Activated T-cell treated with anti-CD3 and anti-CD28 coated beads for 4 hours (primary cell): ENCODE results near the gene WDR20.
A peak's percentile ranks its signal among the peaks of the same experiment; 100 is the strongest.
"Not testable (repeated sequence)": the region's sequence is repeated elsewhere in the genome, so short reads cannot be mapped to it uniquely, and the experiment has no call there.

Experiments
- DNase-seq: peaks from one replicate; pipeline ENCODE4 v3.0.0-alpha.2; 2020

WDR20 gene

GRCh38 chr14:102139286-102140026, at the start of gene WDR20:
Gene WDR20 (plus strand): TSS chr14:102139897. CDS start chr14:102139924, 27 bp downstream.
- DNase-seq: peak; percentile 99

GRCh38 chr14:102090713-102091112, 49.0 kb upstream of the WDR20 start:
- no peak for DNase-seq

GRCh38 chr14:102092806-102093205, 46.9 kb upstream of the WDR20 start:
- no peak for DNase-seq

DNA sequence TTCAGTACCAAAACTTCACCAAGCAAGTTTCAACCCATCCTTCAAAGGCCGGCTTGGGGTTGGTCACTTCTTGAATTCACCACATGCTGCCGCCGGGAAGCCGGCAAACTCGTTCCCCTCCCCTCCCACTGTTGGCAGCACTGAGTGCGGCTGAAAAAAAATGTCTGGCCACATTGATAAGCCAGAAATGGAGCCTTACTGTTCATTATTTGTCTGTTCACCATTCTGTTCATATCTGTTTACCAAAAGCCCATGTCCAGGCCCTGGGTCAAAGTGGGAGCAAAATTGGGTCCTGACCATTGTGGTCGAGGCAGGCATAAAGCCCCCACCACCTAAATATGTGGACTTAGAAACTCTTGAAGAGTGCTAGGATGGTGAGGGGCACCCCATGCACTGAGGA, 45.6 kb upstream of the WDR20 start:
- no peak for DNase-seq

DNA sequence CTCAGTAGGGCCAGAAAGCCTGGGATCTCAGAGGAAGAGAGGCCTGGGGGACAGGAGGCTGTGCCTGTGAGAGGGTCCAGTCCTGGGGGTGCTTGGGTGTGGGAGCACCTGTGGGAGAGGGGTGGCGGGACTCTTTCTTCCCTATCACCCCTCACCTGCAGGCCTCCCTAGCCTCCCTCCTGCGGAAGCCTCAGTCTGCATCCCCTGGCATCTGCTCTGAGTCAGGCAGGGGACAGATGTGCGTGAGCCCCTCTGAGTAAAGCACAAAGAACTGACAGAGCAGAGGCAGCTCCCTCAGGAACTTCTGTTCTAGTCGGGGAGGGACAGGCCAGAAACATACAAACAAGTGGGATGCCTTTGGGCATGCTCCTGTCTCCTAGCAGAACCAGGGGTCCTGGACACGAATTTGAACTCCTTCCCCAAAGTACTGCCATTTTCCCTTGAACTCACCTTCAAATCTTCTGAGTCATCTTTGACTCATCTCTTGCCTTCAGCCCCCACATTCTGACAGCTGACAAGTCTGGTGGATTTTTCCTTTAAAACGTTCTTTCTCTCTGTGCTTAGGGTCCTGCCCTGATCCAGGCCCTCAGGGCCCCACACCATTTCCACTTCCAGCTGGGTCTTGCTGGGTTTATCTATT, 44.3 kb upstream of the WDR20 start:
- no peak for DNase-seq

DNA sequence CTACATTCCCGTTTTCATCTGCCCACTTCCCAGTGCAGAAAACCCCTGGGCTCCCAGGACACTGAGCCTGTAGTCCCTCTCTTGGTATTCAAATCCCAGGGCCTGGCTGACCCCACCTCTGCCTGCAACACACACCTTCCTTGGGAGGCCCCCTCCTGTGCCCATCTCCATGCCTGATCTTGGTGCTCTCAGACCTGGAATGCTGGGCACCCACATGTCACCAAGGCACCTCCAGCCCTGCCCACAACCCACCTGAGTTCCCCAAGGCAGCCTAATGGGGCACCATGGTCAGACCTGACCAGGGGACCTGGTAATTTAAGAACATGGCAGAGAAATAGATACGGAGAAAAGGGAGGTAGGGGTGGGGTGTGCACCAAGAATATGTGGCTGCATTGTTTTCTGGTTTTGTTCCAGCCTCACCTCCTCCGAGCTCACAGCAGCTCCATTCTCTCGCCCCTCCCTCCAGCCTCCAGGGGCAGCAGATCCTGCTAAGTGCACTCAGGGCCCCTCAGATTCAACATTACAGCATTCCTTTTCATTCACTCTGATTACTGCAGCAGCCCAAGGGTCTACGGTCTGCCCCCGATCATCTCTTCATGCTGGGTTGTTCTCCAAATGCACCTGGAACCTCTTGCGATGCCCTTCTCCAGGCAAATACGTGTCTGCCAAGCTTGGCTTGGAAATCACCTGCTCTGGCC, 43.7 kb upstream of the WDR20 start:
- DNase-seq: no peak

DNA sequence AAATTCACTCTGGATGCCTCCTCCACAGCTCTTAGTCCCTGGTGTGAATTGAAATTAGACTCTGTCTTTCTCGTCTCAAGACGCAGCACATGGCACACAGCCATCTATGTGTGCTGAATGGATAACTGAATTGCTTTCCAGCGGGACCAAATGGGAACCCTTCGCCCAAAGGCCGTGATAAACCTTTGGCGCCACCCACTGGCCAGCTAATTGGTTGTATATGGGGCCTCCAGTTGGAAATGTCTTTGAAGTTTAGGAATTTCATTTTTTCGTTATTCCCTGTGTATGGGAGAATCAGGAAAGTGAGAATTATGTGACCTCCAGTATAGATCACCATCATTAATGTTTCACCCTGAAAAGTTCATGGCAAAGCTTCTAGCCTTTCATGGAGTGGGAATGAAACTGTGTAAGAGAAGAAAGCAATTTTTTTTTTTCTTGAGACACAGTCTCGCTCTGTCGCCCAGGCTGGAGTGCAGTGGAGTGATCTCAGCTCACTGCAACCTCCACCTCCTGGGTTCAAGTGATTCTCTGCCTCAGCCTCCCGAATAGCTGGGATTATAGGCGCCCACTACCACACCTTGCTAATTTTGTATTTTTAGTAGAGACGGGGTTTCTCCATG, 43.0 kb upstream of the WDR20 start:
- DNase-seq: peak; percentile 66

DNA sequence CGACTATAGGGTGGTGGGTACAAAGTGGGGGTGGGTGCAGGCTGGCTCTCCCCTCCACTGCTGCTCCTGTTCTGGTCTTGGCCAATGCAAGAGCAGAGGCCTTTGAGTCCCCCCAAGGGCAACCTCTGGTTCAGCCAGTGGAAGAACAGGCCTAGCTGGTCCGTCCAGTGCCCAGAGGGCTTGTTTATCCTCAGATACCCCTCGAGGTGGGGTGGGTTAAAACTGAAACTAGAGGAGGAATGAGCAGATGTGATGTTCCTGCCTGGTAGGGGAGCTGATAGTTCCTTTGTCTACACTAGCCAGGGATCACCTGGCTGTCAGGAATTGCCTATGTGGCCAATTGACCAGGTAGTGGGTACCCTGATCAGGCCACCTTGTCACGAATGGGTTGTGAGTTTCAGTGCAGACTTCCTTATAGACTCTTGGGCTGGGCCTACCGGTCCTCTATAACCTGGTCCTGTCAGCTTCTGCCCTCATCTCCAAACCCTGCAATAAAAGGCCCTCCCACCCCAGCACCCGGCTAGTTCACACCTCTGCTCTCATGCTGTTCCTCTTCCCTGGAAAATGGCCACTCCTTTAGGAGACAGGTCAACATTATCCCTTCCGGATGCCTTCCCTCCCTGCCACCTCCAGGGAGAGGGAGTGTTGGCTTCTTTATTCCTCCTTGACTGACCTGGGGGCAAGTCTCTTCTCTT, 42.1 kb upstream of the WDR20 start:
- no peak for DNase-seq

DNA sequence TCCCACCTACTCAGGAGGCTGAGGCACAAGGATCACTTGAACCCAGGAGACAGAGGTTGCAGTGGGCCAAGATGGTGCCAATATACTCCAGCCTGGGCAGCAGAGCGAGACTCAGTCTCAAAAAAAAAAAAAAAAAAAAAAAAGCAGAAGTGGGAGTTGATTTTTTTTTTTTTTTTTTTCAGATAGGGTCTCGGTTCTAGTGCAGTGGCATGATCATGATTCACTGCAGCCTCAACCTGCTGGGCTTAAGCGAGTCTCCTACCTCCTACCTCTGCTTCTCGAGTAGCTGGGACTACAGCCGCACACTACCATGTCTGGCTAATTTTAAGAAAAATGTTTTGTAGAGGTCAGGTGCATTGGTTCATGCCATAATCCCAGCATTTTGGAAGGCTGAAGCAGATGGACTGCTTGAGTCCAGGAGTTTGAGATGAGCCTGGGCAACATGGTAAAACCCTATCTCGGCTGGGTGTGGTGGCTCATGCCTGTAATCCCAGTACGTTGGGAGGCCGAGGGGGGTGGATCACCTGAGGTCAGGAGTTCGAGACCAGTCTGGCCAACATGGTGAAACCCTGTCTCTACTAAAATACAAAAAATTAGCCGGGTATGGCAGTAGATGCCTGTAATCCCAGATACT, 36.5 kb upstream of the WDR20 start:
- DNase-seq: no peak

DNA sequence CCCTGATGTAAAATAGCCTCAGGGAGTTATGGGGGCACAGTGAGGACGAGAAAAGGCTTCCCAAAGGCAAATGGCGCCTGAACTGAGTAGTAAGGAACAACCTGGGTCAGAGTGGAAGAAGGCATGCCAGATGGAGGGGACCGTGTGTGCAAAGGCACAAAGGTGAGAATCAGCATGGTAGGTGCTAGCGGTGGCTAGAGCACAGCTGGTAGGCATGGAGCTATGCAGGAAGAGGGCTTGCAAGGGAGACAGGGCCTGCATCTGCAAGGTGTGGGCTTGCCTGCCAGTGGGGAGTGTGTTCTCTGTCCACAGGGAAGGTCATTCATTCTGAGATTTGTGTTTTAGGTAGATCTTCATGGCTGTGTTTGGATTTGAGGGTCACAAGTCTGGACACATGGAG, 34.3 kb upstream of the WDR20 start:
- DNase-seq: no peak

- DNase-seq: not testable (repeated sequence)
Measured at GRCh38 chr14:102109332-102109731, 30.4 kb upstream of the WDR20 start.

DNA sequence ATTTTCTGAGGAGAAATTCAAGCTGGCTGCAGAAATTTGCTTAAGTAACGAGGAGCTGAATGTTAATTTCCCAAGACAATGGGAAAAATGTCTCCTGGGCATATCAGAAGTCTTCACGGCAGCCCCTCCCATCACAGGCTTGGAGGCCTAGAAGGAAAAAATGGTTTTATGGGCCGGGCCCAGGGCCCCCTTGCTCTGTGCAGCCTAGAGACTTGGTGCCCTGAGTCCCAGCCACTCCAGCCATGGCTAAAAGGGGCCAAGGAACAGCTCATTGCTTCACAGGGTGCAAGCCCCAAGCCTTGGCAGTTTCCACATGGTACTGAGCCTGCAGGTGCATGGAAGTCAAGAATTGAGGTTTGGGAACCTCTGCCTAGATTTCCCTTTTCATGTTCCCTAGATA, 28.6 kb upstream of the WDR20 start:
- DNase-seq: no peak

DNA sequence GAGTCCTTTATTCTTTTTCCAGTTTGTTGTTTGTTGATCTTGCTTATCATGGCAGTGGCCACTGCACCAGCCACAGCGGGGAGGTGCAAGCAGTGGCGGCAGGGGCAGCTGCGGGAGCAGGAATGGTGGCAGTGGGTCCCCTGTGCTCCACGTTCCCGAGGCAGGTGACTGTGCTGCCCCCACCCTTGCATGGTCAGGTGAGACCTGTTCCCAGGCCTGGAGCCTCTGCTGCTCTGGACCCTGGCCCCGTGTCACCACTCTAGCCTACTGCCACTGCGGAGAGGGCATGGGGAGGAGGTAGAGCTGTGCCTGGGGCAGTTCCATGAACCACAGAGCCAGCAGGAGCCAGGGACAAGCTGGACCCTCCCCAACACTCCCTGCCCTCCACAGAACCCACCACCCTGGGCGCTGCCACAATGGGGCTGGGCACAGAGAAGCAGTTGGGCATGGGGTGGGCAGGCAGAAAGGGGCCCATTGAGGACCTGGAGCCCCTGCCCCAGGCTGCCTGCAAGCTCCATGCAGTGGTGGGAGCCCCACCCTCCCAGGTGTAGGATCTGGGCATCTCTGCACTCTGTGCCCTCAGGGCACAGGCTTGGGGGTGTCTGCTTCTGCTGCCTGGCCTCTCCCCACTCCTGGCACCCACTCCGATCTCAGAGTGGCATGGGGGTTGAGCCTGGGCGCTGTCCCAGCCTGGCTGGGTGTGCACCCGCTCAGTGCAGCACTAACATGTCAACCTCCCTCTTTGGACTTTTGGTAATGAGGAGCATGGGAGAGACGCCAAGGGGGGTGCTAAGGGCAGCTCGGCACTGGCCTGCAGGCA, 23.1 kb upstream of the WDR20 start:
- no peak for DNase-seq

- DNase-seq: no peak
Measured at GRCh38 chr14:102117852-102118251, 21.8 kb upstream of the WDR20 start.

DNA sequence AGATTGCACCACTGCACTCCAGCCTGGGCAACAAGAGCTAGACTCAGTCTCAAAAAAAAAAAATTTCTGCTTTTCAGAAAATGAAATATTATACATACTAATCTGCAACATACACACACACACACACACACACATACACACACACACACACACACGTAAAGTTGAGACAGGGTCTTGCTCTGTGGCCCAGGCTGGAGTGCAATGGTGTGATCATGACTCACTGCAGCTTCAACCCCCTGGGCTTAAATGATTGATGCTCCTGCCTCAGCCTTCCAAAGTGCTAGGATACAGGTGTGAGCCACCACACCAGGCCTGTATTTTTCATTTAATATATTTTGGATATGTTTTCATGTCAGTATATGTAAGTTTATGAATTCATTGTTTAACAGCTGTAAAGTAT, 18.8 kb upstream of the WDR20 start:
- no peak for DNase-seq

- no peak for DNase-seq
Measured at GRCh38 chr14:102121567-102121966, 18.1 kb upstream of the WDR20 start.

DNA sequence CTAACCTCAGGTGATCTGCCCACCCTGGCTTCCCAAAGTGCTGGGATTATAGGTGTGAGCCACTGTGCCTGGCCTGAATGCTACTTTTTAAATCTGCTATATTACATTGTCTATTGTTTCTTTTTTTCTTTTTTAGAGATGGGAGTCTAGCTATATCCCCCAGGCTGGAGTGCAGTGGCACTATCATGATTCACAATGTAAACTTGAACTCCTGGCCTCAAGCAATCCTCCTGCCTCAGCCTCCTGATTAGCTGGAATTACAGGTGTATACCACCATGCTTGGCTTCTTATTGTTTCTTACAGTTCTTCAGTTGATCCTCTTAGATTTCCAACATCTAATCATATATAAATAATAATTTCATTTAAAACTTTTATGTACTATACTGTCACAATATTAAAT, 15.3 kb upstream of the WDR20 start:
- DNase-seq: no peak

- DNase-seq: no peak
Measured at GRCh38 chr14:102125546-102125945, 14.2 kb upstream of the WDR20 start.

DNA sequence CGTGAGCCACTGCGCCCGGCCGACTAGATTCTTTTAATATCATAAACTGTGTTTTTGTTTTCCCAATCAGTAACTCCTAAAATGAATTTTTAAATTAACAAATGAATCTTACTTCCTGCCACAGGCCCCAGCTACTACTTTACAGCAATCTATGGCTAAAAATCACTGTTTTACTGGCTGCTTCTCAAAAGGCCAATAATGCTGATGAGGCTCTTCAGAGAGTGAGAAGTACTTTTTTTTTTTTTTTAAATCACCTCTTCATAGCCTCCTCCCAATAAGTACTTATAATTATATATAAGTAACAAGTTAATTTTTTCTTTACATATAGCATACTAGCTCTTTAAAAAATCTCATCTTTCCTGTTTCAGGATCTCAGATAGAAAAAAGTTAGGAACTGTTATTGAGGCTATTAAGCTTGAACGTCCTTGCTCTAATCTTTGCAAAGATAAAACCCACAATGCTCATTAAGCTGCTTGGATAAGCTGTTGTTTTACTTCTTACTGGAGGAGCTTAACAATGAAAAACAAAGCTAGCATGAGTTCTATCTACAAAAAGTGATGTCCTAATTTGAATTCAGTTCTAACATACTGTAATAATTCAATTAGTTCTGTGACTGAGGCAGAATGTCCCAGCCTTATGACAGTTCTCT, 12.8 kb upstream of the WDR20 start:
- no peak for DNase-seq

DNA sequence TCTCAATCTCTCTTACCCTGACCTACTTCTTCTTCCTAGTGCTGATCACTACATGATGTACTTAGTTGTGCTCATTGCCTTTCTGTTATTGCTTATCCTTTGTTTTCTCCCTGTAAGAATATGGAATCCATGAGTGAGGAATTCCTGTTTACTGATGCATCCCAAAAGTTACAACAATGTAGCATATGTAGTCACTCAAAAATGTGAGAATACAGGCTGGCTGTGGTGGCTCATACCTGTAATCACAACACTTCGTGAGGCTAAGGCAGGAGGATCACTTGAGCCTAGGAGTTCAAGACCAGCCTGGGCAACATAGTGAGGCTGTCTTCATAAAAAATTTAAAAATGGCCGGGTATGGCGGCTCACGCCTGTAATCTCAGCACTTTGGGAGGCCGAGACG, 8.0 kb upstream of the WDR20 start:
- no peak for DNase-seq

DNA sequence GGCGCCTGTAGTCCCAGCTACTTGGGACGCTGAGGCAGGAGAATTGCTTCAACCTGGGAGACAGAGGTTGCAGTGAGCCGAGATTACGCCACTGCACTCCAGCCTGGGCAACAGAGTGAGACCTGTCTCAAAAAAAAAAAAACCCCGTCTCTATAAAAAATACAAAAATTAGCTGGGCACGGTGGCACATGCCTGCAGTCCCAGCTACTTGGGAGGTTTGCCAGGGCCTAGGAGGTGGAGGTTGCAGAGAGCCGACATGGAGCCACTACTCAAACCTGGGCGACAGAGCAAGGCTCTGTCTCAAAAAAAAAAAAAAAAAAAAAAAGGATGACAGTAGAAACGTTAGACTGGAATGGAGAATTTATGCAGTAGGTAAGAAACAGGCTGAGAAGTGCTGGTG, 5.7 kb upstream of the WDR20 start:
- not testable (repeated sequence) for DNase-seq
